HG03064 (cell line): ENCODE data around the gene SEPTIN10.
"Not testable (repeated sequence)": the region's sequence is repeated elsewhere in the genome, so short reads cannot be mapped to it uniquely, and the experiment has no call there.

Source experiments
- ATAC-seq: cut with Tn5 transposase; IDR thresholded peaks from one replicate; pipeline ENCODE4 v1.9.1; 2021; ENCODE audit warnings: low read depth; ENCODE audit not compliant: unreplicated experiment

The SEPTIN10 gene

GRCh38 chr2:109635426-109636304, 21.9 kb upstream of the SEPTIN10 start:
- ATAC-seq: no peak

- ATAC-seq: no peak
Observed at GRCh38 chr2:109633284-109633961, 19.7 kb upstream of the SEPTIN10 start.

- no peak for ATAC-seq
Observed at GRCh38 chr2:109632158-109632789, 18.5 kb upstream of the SEPTIN10 start.

GRCh38 chr2:109631741-109632140, 18.0 kb upstream of the SEPTIN10 start:
- no peak for ATAC-seq

- ATAC-seq: no peak
Observed at GRCh38 chr2:109630441-109631430, 17.0 kb upstream of the SEPTIN10 start.

GRCh38 chr2:109629867-109630266, 16.1 kb upstream of the SEPTIN10 start:
- ATAC-seq: no peak

- not testable (repeated sequence) for ATAC-seq
Observed at GRCh38 chr2:109628321-109628720, 14.6 kb upstream of the SEPTIN10 start.

- ATAC-seq: no peak
Observed at GRCh38 chr2:109624339-109624738, 10.6 kb upstream of the SEPTIN10 start.

GRCh38 chr2:109623923-109624322, 10.2 kb upstream of the SEPTIN10 start:
- ATAC-seq: no peak

- no peak for ATAC-seq
Observed at GRCh38 chr2:109623297-109623696, 9.5 kb upstream of the SEPTIN10 start.

GRCh38 chr2:109619032-109619615, 5.4 kb upstream of the SEPTIN10 start:
- no peak for ATAC-seq

- no peak for ATAC-seq
Observed at GRCh38 chr2:109616184-109616583, 2.4 kb upstream of the SEPTIN10 start.

- ATAC-seq: no peak
Observed at GRCh38 chr2:109615637-109616144, 1.9 kb upstream of the SEPTIN10 start.

- ATAC-seq: no peak
Observed at GRCh38 chr2:109614715-109615636, 1.2 kb upstream of the SEPTIN10 start.

- peak; percentile 20 for ATAC-seq
Observed at GRCh38 chr2:109613081-109613921, 465 bp downstream of the SEPTIN10 start.

GRCh38 chr2:109611467-109612095, 2.2 kb downstream of the SEPTIN10 start:
- ATAC-seq: no peak

- no peak for ATAC-seq
Observed at GRCh38 chr2:109609352-109610024, 4.3 kb downstream of the SEPTIN10 start.
